CD4-positive, alpha-beta T cell treated with Interleukin-21 for 1 hour (primary cell): ENCODE results near the gene DUSP28.
A peak's percentile ranks its signal among the peaks of the same experiment; 100 is the strongest.
"Not testable (repeated sequence)": the region's sequence is repeated elsewhere in the genome, so short reads cannot be mapped to it uniquely, and the experiment has no call there.

Source experiments
- DNase-seq: peaks from one replicate; pipeline ENCODE4 v3.0.0-alpha.2; 2020

Gene DUSP28, protein sequence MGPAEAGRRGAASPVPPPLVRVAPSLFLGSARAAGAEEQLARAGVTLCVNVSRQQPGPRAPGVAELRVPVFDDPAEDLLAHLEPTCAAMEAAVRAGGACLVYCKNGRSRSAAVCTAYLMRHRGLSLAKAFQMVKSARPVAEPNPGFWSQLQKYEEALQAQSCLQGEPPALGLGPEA

GRCh38 chr2:240560084-240560479 lies at the start of gene DUSP28:
Gene DUSP28, plus strand, starts transcription at chr2:240560357. Its CDS starts 328 bp downstream, at chr2:240560685.
- DNase-seq: peak; percentile 92

- no peak for DNase-seq
Observed at GRCh38 chr2:240510513-240511210, 49.5 kb upstream of the DUSP28 start.

GRCh38 chr2:240511351-240512108 lies 48.6 kb upstream of the DUSP28 start:
- DNase-seq: no peak

DNA sequence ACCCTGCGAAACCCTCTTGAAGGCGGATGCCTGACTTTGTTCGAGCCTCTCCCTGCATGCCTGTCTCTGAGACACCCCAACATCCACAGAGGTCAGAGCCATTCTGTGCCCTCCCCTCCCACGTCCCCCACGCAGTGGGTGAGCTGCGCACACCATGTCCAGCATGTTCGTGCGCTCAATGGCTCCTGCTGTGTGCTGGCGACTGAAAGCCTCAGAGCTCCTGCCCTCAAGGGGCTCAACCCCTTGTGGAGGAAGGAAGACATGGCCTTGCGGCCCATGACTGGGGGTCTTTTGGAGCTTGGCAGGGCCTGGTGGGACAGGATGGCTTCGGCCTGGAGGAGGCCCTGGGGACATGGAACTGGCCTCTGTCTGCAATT lies 48.1 kb upstream of the DUSP28 start:
- no peak for DNase-seq

DNA sequence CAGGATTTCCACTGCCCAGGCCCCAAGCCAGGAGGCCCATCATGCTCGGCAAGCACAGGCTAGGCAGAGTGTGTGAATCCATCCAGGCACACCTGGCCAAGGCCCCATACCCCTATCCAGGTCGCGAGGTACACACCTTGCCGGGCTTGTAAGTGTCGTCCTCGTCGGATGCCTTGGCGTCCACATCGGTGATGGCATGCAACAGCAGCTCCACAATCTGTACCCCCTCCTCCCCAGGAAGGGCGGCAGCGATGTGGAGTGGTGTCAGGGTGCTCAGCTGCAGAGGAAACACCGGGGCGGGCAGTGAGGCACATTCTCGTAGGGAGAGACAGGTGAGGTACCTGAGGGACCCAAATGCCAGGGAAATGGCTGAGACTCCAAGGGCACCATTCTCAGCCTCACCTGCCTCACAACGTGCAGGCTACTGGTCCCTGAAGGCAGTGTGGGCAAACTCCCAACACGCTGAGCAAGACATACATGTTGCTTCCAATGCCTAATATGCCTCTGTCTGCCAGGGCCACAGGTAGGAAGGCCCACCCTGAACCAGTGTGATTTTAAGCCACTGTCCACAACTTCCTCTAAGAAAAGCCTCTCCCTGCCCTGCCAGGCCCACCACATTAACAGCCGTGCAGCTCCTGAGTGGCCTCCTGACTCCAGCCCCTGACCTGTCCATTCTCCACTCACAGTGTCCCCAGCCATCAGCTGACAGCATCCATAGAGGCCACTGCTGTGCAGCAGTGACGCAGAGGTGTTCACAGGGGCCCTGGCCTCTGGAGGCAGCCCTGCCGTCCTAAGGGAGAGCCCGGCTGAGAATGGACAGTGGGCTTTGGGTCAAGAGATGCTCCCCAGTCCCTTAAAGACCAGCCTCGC lies 47.3 kb upstream of the DUSP28 start:
- DNase-seq: no peak

- DNase-seq: peak; percentile 86
Observed at GRCh38 chr2:240513549-240514287, 46.4 kb upstream of the DUSP28 start.

GRCh38 chr2:240514631-240515030 lies 45.5 kb upstream of the DUSP28 start:
- DNase-seq: no peak

GRCh38 chr2:240517342-240517741 lies 42.8 kb upstream of the DUSP28 start:
- no peak for DNase-seq

GRCh38 chr2:240518981-240519380 lies 41.2 kb upstream of the DUSP28 start:
- no peak for DNase-seq

- DNase-seq: no peak
Observed at GRCh38 chr2:240519396-240520129, 40.6 kb upstream of the DUSP28 start.

DNA sequence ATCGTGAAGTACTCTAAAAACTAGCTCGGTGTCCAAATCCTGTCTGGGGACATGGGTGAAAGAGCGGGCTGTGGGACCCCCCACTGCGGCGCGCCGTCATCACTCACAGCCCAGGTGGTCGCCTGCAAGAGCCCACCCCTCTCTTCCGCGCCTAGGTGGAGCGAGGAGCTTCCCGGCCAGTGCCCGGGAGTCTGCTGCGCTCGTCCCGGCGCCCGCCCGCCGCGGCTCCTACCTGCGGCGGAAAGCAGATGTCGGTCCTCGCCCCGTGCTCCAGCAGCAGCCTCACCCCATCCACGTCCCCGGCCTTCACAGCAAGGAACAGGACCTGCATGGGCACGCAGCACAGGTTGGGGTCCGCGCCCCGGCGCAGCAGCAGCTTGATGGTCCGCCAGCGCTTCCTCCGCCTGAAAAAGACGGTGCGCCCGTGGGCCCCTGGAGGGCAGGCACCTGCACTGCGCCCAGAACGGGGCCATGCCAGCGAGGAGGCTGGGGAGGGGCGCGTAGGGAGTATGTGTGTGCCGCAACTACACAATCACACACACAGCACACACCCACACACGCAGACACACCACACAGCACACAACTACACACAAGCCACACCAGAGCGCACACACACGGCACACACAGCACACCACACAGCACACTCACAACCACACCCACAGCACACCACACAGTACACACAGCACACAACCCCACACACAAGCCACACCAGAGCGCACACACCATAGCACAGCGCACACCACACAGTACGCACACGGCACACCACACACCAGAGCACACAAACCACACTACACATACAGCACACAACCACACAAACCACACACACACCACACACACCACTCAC lies 39.8 kb upstream of the DUSP28 start:
- DNase-seq: no peak

GRCh38 chr2:240520974-240521350 lies 39.2 kb upstream of the DUSP28 start:
- DNase-seq: no peak

DNA sequence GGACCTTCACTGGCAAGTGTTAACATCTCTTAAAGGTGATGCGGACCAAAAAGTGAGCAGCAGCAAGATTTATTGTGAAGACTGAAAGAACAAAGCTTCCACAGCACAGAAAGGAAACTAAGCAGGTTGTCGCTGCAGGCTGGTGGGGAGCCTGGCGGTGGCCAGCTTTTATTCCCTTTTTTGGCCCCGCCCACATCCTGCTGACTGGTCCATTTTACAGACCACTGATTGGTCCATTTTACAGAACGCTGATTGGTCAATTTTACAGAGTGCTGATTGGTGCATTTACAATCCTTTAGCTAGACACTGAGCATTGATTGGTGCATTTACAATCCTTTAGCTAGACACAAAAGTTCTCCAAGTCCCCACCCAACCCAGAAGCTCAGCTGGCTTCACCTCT lies 38.3 kb upstream of the DUSP28 start:
- DNase-seq: not testable (repeated sequence)

DNA sequence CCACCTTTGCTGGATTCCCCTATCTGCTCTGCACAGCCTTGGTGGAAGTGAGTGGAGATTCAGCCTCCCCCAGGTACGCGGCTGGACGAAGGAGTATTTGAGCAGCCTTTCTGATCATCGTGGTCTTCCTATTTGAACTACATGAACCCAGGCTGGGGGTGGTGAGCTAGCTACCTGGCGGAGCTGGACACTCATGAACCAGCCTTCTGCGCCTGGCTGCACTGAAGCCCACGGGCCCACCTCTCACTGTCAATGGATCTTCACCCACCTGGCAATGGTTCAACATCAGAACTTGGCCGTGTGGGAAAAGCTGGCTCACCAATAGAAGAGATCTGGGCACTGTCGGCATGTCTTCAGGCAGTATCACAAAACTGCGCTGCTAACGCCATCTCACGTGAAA lies 37.8 kb upstream of the DUSP28 start:
- DNase-seq: no peak

GRCh38 chr2:240523451-240524281 lies 36.5 kb upstream of the DUSP28 start:
- no peak for DNase-seq

- no peak for DNase-seq
Observed at GRCh38 chr2:240524963-240525718, 35.0 kb upstream of the DUSP28 start.

DNA sequence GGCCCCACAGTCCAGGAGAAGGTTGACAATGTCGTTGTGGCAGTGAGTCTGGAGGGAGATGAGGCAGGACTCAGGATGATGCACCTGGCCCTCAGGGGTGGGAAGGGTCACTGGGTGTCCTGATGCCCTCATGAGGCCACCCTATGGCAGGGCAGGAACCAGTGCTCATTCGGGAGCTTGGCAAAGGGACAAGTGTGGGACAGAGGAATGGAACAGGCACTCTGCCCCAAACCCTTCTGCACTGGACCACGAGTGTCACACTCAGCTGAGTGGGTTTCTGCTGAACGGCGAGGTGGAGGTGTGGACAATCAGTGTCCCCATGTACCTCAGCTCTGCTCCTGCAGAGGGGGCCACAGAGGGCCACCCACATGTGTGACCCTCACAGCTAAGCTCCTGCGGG lies 34.4 kb upstream of the DUSP28 start:
- DNase-seq: no peak

DNA sequence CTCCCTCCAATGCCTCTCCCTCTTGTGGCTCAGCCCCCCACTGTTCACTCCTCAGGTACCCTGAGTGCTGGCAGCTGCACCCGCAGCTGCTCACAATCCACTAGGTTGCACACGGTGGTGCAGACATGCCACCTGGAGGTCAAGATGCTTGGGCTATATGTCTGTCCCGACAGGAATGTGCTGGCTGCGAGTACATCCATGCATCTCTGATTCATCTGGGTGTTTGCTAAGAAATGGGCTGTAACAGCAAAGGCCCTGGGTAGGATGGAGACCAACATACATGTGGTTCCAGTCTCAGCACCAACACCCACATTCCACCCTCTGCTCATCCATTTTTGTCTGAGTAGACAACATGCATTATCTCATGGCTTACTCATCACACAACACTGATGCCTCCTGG lies 33.6 kb upstream of the DUSP28 start:
- no peak for DNase-seq

DNA sequence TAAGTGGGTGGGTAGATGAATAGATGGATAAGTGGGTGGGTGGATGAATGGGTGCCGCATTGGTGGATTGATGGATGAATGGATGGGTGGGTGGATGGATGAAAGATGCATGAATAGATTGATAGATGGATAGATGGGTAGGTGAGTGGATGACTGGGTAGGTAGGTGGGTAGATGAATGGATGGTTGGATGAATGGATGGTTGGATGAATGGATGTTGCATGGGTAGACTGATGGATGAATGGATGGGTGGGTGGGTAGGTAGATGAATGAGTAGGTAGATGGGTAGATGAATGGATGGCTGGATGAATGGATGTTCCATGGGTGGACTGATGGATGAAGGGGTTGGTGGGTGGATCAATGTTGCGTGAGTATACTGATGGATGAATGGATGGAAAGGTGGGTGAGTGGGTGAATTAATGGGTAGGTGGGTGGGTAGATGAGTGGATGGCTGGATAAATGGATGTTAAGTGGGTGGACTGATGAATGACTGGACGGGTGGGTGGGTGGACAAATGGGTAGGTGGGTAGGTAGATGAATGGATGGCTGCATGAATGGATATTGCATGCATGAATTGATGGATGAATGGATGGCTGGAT lies 32.9 kb upstream of the DUSP28 start:
- no peak for DNase-seq
